Endothelial cell of umbilical vein (primary cell): ENCODE measurements around the gene CBX3. TPM values are rescaled to one million over a fixed set of nuclear protein-coding genes. Genes with fewer than 3 reads are reported as not detected.
A peak's percentile ranks its signal among the peaks of the same experiment; 100 is the strongest.

Experiments used
- BruUV-seq: library from RNA; stranded (reverse); fragments of 400-500 nt; replicated peaks from 2 replicates; lab custom pipeline; 2021; lab: Mats Ljungman, UMichigan
- CTCF ChIA-PET: fragments of 300-600, 350-600 bp; sonication (Branson Sonifier 250); formaldehyde crosslinking; loops from one replicate; lab custom pipeline; 2021; ENCODE audit warnings: antibody characterized with exemption, inconsistent platforms; lab: Charles Lee
- POLR2A ChIA-PET: fragments of 300-600, 350-600 bp; sonication (Branson Sonifier 250); formaldehyde crosslinking; loops from one replicate; lab custom pipeline; 2021; ENCODE audit warnings: antibody characterized with exemption, inconsistent platforms; lab: Charles Lee
- DNase-seq: peaks from one replicate; pipeline ENCODE4 v3.0.0-alpha.2; 2011; ENCODE audit warnings: low read depth, low spot score
- FAIRE-seq: peaks from 2 replicates; lab custom pipeline; 2011; peaks lifted over from hg19 to GRCh38; lab: Jason Lieb, UNC
- H2AFZ ChIP-seq: 2 replicates; pipeline ENCODE4 v1.6.0; 2012; ENCODE audit warnings: low read depth, low read length, control low read depth, inconsistent platforms
- H3K27ac ChIP-seq: 2 replicates; pipeline ENCODE4 v1.5.1; 2011; ENCODE audit warnings: low read depth, mild to moderate bottlenecking, control low read depth, low read length, moderate library complexity; ENCODE audit not compliant: insufficient read depth
- H3K27me3 ChIP-seq, 2 experiments: 2 replicates each; pipeline versions ENCODE4 v1.6.0 to v1.6.1; 2011; ENCODE audit warnings: low read length in 2 of 2, mixed read lengths in 1 of 2; ENCODE audit not compliant: control insufficient read depth in 2 of 2, insufficient read depth in 2 of 2
- H3K36me3 ChIP-seq, 2 experiments: 2 replicates in 1 of 2; 3 replicates in 1 of 2; pipeline ENCODE4 v1.5.1; 2011; ENCODE audit warnings: low read length in 2 of 2, mild to moderate bottlenecking in 1 of 2, moderate library complexity in 1 of 2; ENCODE audit not compliant: control insufficient read depth in 2 of 2, insufficient read depth in 2 of 2; ENCODE audit errors: extremely low read depth in 1 of 2
- H3K4me1 ChIP-seq: 3 replicates; pipeline ENCODE4 v1.5.1; 2011; ENCODE audit warnings: mild to moderate bottlenecking, low read length; ENCODE audit not compliant: control insufficient read depth, insufficient read depth; ENCODE audit errors: extremely low read depth
- H3K4me2 ChIP-seq: 2 replicates; pipeline ENCODE4 v1.6.1; 2011; ENCODE audit warnings: low read length, control low read depth, mixed read lengths; ENCODE audit not compliant: insufficient read depth
- H3K4me3 ChIP-seq, 3 experiments: fragments of 200-600 bp in 1 of 3; sonication (generic), shearing (Covaris generic) in 1 of 3; replicated peaks in 1 of 3; 2 replicates each; pipeline ENCODE4 v1.5.1; 2011 to 2016; ENCODE audit warnings: control low read depth in 3 of 3, low read length in 3 of 3, mild to moderate bottlenecking in 2 of 3, inconsistent platforms in 1 of 3, low read depth in 1 of 3, moderate library complexity in 1 of 3; ENCODE audit not compliant: insufficient read depth in 1 of 3
- H3K79me2 ChIP-seq: 2 replicates; pipeline ENCODE4 v1.6.0; 2012; ENCODE audit warnings: low read length, inconsistent platforms; ENCODE audit not compliant: control insufficient read depth, insufficient read depth
- H3K9ac ChIP-seq: replicated peaks from 2 replicates; pipeline ENCODE3; 2011; ENCODE audit warnings: low read length, control low read depth; ENCODE audit not compliant: insufficient read depth; ENCODE audit errors: extremely low read depth
- H3K9me1 ChIP-seq: replicated peaks from 3 replicates; pipeline ENCODE4 v1.6.0; 2011; ENCODE audit warnings: mild to moderate bottlenecking, low read length; ENCODE audit not compliant: control insufficient read depth, insufficient read depth; ENCODE audit errors: extremely low read depth
- H3K9me3 ChIP-seq: replicated peaks from 2 replicates; pipeline ENCODE4 v1.5.1; 2012; ENCODE audit warnings: low read length, inconsistent platforms; ENCODE audit not compliant: control insufficient read depth, insufficient read depth
- H4K20me1 ChIP-seq: replicated peaks from 2 replicates; pipeline ENCODE3; 2011; ENCODE audit warnings: mild to moderate bottlenecking, low read length; ENCODE audit not compliant: control insufficient read depth, insufficient read depth; ENCODE audit errors: extremely low read depth
- EZH2 ChIP-seq: IDR thresholded peaks from 2 replicates; pipeline ENCODE4 v1.6.1; 2012; ENCODE audit warnings: borderline replicate concordance, low read depth, mild to moderate bottlenecking, moderate library complexity, low read length, inconsistent platforms; ENCODE audit not compliant: severe bottlenecking
- FOS ChIP-seq: IDR thresholded peaks from 2 replicates; pipeline ENCODE4 v1.6.1; 2011; ENCODE audit warnings: mild to moderate bottlenecking, low read length, moderate library complexity, borderline replicate concordance; ENCODE audit not compliant: insufficient read depth
- GATA2 ChIP-seq: IDR thresholded peaks from 2 replicates; pipeline ENCODE4 v1.7.0; 2011; ENCODE audit warnings: low read depth, mild to moderate bottlenecking, moderate library complexity, mixed read lengths, low read length; ENCODE audit not compliant: insufficient read length, insufficient read depth
- JUN ChIP-seq: IDR thresholded peaks from 2 replicates; pipeline ENCODE4 v1.6.1; 2011; ENCODE audit warnings: borderline replicate concordance, low read depth; ENCODE audit not compliant: insufficient read length, insufficient read depth
- MYC ChIP-seq: IDR thresholded peaks from one replicate; pipeline ENCODE4 v1.6.1; 2011; ENCODE audit warnings: mild to moderate bottlenecking, low read depth, low read length
- POLR2A ChIP-seq: IDR thresholded peaks from 2 replicates; pipeline ENCODE4 v1.6.1; 2012; ENCODE audit warnings: low read depth, mild to moderate bottlenecking, control low read depth, low read length
- POLR2AphosphoS5 ChIP-seq: IDR thresholded peaks from 2 replicates; pipeline ENCODE4 v1.6.1; 2012; ENCODE audit warnings: low read depth, mild to moderate bottlenecking, control low read depth, low read length, moderate library complexity; ENCODE audit not compliant: insufficient read depth
- dilution Hi-C: fragments of 300-500 bp; cut with MboI; formaldehyde crosslinking; loops from one replicate; pipeline ENCODE4 v1.15.0; 2019; ENCODE audit warnings: low sequenced_read_pairs; ENCODE audit not compliant: extremely low pct_ligation_motif_present
- intact Hi-C: fragments of 100-400 bp; cut with micrococcal nuclease; formaldehyde crosslinking; loops from one replicate; pipeline ENCODE4 v1.10.0; 2022
- polyA plus RNA-seq, 4 experiments: library from polyadenylated mRNA; depleted of rRNA in 3 of 4; stranded (reverse) in 3 of 4; unstranded in 1 of 4; fragments of >200 nt; gene quantifications; 2 replicates each; pipeline versions ENCODE4 v1.2.1 to v1.2.3, GENCODE V29; 2011 to 2012; ENCODE audit warnings: missing spikeins in 1 of 4
- total RNA-seq: library from RNA; stranded (reverse); gene quantifications from 2 replicates; pipeline ENCODE4 v1.2.3, GENCODE V29; 2021
- TF ChIP-seq, protein P1 (sequence below): IDR thresholded peaks from 2 replicates; pipeline ENCODE4 v1.6.1; 2011; ENCODE audit not compliant: insufficient read depth, insufficient read length
- TF ChIP-seq, protein P2 (sequence below), 2 donors: IDR thresholded peaks; 1 replicate in 1 of 2; 2 replicates in 1 of 2; pipeline ENCODE4 v1.5.1; 2011; ENCODE audit warnings: low read length in 2 of 2, mild to moderate bottlenecking in 2 of 2, moderate library complexity in 2 of 2, control low read depth in 1 of 2, inconsistent platforms in 1 of 2, low read depth in 1 of 2; ENCODE audit not compliant: insufficient read depth in 1 of 2; ENCODE audit errors: extremely low read depth in 1 of 2

The CBX3 gene
- total and polyA plus RNA-seq, 2 donors (not counting 3 experiments of a cell fraction or from before 2014, with no cell fraction given): 47.5 to 200 TPM

DNA sequence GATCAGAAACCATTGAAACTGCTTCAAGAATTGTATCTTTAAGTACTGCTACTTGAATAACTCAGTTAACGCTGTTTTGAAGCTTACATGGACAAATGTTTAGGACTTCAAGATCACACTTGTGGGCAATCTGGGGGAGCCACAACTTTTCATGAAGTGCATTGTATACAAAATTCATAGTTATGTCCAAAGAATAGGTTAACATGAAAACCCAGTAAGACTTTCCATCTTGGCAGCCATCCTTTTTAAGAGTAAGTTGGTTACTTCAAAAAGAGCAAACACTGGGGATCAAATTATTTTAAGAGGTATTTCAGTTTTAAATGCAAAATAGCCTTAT, 15.7 kb upstream of the CBX3 start:
- no TSS peak for BruUV-seq
- no peak overlapping the region for H2AFZ ChIP-seq
- H3K4me3 ChIP-seq: no peak overlapping the region
- CTCF ChIA-PET: interaction anchor here (1.6 kb wide), 1 partner anchor 95 kb away, joined by 4 read pairs; no protein-coding TSS in a partner anchor
- H3K4me2 ChIP-seq: no peak overlapping the region
- no peaks in the 10 kb centered on the region for H3K9me1 ChIP-seq
- H3K27me3 ChIP-seq: no peaks in the 10 kb centered on the region
- no peak for TF ChIP-seq FOS
- no peak for TF ChIP-seq POLR2AphosphoS5
- TF ChIP-seq EZH2: no peak
- TF ChIP-seq GATA2: no peak
- TF ChIP-seq, protein P1, sequence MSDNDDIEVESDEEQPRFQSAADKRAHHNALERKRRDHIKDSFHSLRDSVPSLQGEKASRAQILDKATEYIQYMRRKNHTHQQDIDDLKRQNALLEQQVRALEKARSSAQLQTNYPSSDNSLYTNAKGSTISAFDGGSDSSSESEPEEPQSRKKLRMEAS: no peak
- TF ChIP-seq MYC: no peak
- TF ChIP-seq, protein P2, sequence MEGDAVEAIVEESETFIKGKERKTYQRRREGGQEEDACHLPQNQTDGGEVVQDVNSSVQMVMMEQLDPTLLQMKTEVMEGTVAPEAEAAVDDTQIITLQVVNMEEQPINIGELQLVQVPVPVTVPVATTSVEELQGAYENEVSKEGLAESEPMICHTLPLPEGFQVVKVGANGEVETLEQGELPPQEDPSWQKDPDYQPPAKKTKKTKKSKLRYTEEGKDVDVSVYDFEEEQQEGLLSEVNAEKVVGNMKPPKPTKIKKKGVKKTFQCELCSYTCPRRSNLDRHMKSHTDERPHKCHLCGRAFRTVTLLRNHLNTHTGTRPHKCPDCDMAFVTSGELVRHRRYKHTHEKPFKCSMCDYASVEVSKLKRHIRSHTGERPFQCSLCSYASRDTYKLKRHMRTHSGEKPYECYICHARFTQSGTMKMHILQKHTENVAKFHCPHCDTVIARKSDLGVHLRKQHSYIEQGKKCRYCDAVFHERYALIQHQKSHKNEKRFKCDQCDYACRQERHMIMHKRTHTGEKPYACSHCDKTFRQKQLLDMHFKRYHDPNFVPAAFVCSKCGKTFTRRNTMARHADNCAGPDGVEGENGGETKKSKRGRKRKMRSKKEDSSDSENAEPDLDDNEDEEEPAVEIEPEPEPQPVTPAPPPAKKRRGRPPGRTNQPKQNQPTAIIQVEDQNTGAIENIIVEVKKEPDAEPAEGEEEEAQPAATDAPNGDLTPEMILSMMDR (IDR thresholded peaks at IDR 0.05; ENCODE audit: extremely low read depth in 1 of 2, insufficient read depth in 1 of 2, low read depth in 1 of 2, low read length in 2 of 2): no peak
- TF ChIP-seq POLR2A: no peak
- no peak for TF ChIP-seq JUN
- H3K27ac ChIP-seq: no peak overlapping the region
- H3K79me2 ChIP-seq: peaks cover 19% of the 10 kb centered on the region
- peaks cover 15% of the 10 kb centered on the region for H4K20me1 ChIP-seq
- H3K4me1 ChIP-seq: no peaks in the 10 kb centered on the region
- peak; percentile 8 for FAIRE-seq
- POLR2A ChIA-PET: no interaction called here
- H3K9me3 ChIP-seq: no peaks in the 10 kb centered on the region
- H3K36me3 ChIP-seq: peaks cover 21 to 38% of the 10 kb centered on the region in 2 experiments
- DNase-seq: no peak
- H3K9ac ChIP-seq: no peak overlapping the region
- dilution Hi-C loops (loop anchor here (25.0 kb wide), 1 partner anchor 976 kb away; the partner anchor contains the start of genes HOXA10, HOXA3, HOXA7 and HOXA9), intact Hi-C loops (loop anchor here (2.0 kb wide), 1 partner anchor 29 kb away; no protein-coding TSS in a partner anchor)
